ENCODE results near the gene ABCC2.

The ABCC2 gene

GRCh38 chr10:99770408-99771045 is 11.9 kb upstream of the ABCC2 start:
- TF ChIP-seq CTCF (IDR thresholded peaks at IDR 0.05; ENCODE audit: insufficient read depth, low read depth, low read length, missing control alignments): no peak
- DNase-seq (ENCODE audit: low read depth): no peak

GRCh38 chr10:99775850-99776249 is 6.6 kb upstream of the ABCC2 start:
- no peak overlapping the region for H3K4me3 ChIP-seq (ENCODE audit: low read depth, low read length)
- TF ChIP-seq CTCF (IDR thresholded peaks at IDR 0.05; ENCODE audit: insufficient read depth, low read depth, low read length, missing control alignments): no peak
- DNase-seq (ENCODE audit: low read depth): no peak

More at GRCh38 chr10:99770408-99771045, 11.9 kb upstream of the ABCC2 start:
- no peak overlapping the region for H3K4me3 ChIP-seq (ENCODE audit: low read depth, low read length)

- no peak for TF ChIP-seq CTCF (IDR thresholded peaks at IDR 0.05; ENCODE audit: insufficient read depth, low read depth, low read length, missing control alignments)
- no peak overlapping the region for H3K4me3 ChIP-seq (ENCODE audit: low read depth, low read length)
- DNase-seq (ENCODE audit: low read depth): peak; percentile 47
Measured at GRCh38 chr10:99777918-99778714, 4.3 kb upstream of the ABCC2 start.

GRCh38 chr10:99779335-99779734 is 3.1 kb upstream of the ABCC2 start:
- no peak overlapping the region for H3K4me3 ChIP-seq (ENCODE audit: low read depth, low read length)
- DNase-seq (ENCODE audit: low read depth): peak; percentile 45

GRCh38 chr10:99781734-99782429 is 558 bp upstream of the ABCC2 start:
- no peak for DNase-seq (ENCODE audit: low read depth)
- no peak overlapping the region for H3K4me3 ChIP-seq (ENCODE audit: low read depth, low read length)
- no peak for TF ChIP-seq CTCF (IDR thresholded peaks at IDR 0.05; ENCODE audit: insufficient read depth, low read depth, low read length, missing control alignments)

More at GRCh38 chr10:99779335-99779734, 3.1 kb upstream of the ABCC2 start:
- no peak for TF ChIP-seq CTCF (IDR thresholded peaks at IDR 0.05; ENCODE audit: insufficient read depth, low read depth, low read length, missing control alignments)

- no peak for TF ChIP-seq CTCF (IDR thresholded peaks at IDR 0.05; ENCODE audit: insufficient read depth, low read depth, low read length, missing control alignments)
- H3K4me3 ChIP-seq (ENCODE audit: low read depth, low read length): no peak overlapping the region
- DNase-seq (ENCODE audit: low read depth): no peak
Measured at GRCh38 chr10:99784016-99784726, 1.7 kb downstream of the ABCC2 start.

Data from GM12865 (cell line).